SK-N-SH (cell line): ENCODE data around the gene SPOCK3.

ENCODE experiments used
- EP300 ChIP-seq, 2 experiments: IDR thresholded peaks; 2 replicates each; pipeline versions ENCODE4 v1.4.0 to v1.6.1; 2012; ENCODE audit warnings: borderline replicate concordance in 1 of 2, low read depth in 1 of 2, low read length in 1 of 2
- EZH2phosphoT487 ChIP-seq: fragments of 200-600 bp; sonication (generic); IDR thresholded peaks from 2 replicates; pipeline ENCODE4 v1.6.1; 2017; ENCODE audit warnings: low read depth, mixed run types, mild to moderate bottlenecking, antibody characterized with exemption, moderate library complexity, borderline replicate concordance
- FOSL2 ChIP-seq: IDR thresholded peaks from 2 replicates; pipeline ENCODE4 v1.4.0; 2012; ENCODE audit warnings: low read depth, mild to moderate bottlenecking, moderate library complexity, borderline replicate concordance
- GATA2 ChIP-seq: sonication (generic); formaldehyde crosslinking; IDR thresholded peaks from 2 replicates; pipeline ENCODE4 v1.5.0; 2020; ENCODE audit warnings: mild to moderate bottlenecking, missing genetic modification reagents
- JUND ChIP-seq: IDR thresholded peaks from 2 replicates; pipeline ENCODE4 v1.4.0; 2012
- MXI1 ChIP-seq: IDR thresholded peaks from 2 replicates; pipeline ENCODE4 v1.6.1; 2012; ENCODE audit warnings: mild to moderate bottlenecking, low read depth, low read length, improper control_type of control experiment
- POLR2AphosphoS5 ChIP-seq: IDR thresholded peaks from 2 replicates; pipeline ENCODE4 v1.6.1; 2012; ENCODE audit warnings: low read depth, low read length
- RFX5 ChIP-seq: IDR thresholded peaks from 2 replicates; pipeline ENCODE4 v1.6.1; 2012; ENCODE audit warnings: mild to moderate bottlenecking, improper control_type of control experiment, low read length
- TF ChIP-seq, protein P1 (sequence below): IDR thresholded peaks from 2 replicates; pipeline ENCODE4 v1.4.0; 2012; ENCODE audit warnings: low read depth
- TF ChIP-seq, protein P2 (sequence below): IDR thresholded peaks from 2 replicates; pipeline ENCODE4 v1.6.1; 2012; ENCODE audit warnings: mild to moderate bottlenecking, low read depth, low read length, moderate library complexity
- TF ChIP-seq, protein P3 (sequence below): fragments of 200-600 bp; sonication (generic); IDR thresholded peaks from 2 replicates; pipeline ENCODE4 v1.6.1; 2017; ENCODE audit warnings: antibody characterized with exemption, mild to moderate bottlenecking, moderate library complexity

DNA sequence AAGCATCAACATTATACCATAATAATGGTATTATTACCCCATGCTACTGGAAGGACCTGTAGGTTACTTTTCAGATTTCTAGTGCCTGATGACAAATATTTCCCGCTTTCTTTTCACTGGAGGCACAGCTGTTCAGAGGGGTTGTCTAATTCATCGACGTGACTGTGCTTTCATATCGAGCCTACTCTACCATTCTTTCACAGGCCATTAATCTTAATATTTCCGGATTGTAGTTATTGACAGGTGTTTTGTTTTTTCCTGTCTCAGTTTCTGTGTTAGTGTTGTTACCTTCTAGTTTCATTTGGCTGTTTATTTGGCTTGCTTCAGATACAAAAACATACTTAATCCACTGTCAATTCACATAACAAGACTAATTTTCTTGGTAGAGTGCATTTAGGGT is 330.9 kb downstream of the SPOCK3 start:
- TF ChIP-seq FOSL2 (no peak), RFX5 (no peak), EP300 (IDR thresholded peaks at IDR 0.05; ENCODE audit: borderline replicate concordance in 1 of 2, low read depth in 1 of 2, low read length in 1 of 2) (no peak), POLR2AphosphoS5 (no peak), EZH2phosphoT487 (no peak), MXI1 (no peak), GATA2 (CRISPR knock-in tag) (no peak), JUND (no peak)
- TF ChIP-seq, protein P1, sequence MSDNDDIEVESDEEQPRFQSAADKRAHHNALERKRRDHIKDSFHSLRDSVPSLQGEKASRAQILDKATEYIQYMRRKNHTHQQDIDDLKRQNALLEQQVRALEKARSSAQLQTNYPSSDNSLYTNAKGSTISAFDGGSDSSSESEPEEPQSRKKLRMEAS: no peak
- TF ChIP-seq, protein P2, sequence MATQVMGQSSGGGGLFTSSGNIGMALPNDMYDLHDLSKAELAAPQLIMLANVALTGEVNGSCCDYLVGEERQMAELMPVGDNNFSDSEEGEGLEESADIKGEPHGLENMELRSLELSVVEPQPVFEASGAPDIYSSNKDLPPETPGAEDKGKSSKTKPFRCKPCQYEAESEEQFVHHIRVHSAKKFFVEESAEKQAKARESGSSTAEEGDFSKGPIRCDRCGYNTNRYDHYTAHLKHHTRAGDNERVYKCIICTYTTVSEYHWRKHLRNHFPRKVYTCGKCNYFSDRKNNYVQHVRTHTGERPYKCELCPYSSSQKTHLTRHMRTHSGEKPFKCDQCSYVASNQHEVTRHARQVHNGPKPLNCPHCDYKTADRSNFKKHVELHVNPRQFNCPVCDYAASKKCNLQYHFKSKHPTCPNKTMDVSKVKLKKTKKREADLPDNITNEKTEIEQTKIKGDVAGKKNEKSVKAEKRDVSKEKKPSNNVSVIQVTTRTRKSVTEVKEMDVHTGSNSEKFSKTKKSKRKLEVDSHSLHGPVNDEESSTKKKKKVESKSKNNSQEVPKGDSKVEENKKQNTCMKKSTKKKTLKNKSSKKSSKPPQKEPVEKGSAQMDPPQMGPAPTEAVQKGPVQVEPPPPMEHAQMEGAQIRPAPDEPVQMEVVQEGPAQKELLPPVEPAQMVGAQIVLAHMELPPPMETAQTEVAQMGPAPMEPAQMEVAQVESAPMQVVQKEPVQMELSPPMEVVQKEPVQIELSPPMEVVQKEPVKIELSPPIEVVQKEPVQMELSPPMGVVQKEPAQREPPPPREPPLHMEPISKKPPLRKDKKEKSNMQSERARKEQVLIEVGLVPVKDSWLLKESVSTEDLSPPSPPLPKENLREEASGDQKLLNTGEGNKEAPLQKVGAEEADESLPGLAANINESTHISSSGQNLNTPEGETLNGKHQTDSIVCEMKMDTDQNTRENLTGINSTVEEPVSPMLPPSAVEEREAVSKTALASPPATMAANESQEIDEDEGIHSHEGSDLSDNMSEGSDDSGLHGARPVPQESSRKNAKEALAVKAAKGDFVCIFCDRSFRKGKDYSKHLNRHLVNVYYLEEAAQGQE: no peak
- TF ChIP-seq, protein P3, sequence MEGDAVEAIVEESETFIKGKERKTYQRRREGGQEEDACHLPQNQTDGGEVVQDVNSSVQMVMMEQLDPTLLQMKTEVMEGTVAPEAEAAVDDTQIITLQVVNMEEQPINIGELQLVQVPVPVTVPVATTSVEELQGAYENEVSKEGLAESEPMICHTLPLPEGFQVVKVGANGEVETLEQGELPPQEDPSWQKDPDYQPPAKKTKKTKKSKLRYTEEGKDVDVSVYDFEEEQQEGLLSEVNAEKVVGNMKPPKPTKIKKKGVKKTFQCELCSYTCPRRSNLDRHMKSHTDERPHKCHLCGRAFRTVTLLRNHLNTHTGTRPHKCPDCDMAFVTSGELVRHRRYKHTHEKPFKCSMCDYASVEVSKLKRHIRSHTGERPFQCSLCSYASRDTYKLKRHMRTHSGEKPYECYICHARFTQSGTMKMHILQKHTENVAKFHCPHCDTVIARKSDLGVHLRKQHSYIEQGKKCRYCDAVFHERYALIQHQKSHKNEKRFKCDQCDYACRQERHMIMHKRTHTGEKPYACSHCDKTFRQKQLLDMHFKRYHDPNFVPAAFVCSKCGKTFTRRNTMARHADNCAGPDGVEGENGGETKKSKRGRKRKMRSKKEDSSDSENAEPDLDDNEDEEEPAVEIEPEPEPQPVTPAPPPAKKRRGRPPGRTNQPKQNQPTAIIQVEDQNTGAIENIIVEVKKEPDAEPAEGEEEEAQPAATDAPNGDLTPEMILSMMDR: no peak
